NCI-H1930 (cell line): ENCODE results near the gene MSH2.
"Not testable (repeated sequence)": the region's sequence is repeated elsewhere in the genome, so short reads cannot be mapped to it uniquely, and the experiment has no call there.

Experiments used
- DNase-seq, 2 experiments: peaks; one replicate each; lab custom pipeline; 2025; lab: John Stamatoyannopoulos, UW

The MSH2 gene

GRCh38 chr2:47407976-47408375 is 5.0 kb downstream of the MSH2 start:
- not testable (repeated sequence) for DNase-seq

- DNase-seq: no peak
Measured at GRCh38 chr2:47414682-47415458, 11.9 kb downstream of the MSH2 start.

- DNase-seq: no peak
Measured at GRCh38 chr2:47420214-47420613, 17.3 kb downstream of the MSH2 start.

GRCh38 chr2:47420683-47421082 is 17.7 kb downstream of the MSH2 start:
- not testable (repeated sequence) for DNase-seq

- no peak for DNase-seq
Measured at GRCh38 chr2:47422016-47422415, 19.1 kb downstream of the MSH2 start.

GRCh38 chr2:47422560-47422959 is 19.6 kb downstream of the MSH2 start:
- DNase-seq: no peak

GRCh38 chr2:47426786-47427185 is 23.8 kb downstream of the MSH2 start:
- DNase-seq: no peak

GRCh38 chr2:47429795-47430194 is 26.8 kb downstream of the MSH2 start:
- DNase-seq: no peak

GRCh38 chr2:47433006-47433405 is 30.1 kb downstream of the MSH2 start:
- DNase-seq: not testable (repeated sequence)

- DNase-seq: not testable (repeated sequence)
Measured at GRCh38 chr2:47433445-47433844, 30.5 kb downstream of the MSH2 start.

GRCh38 chr2:47437287-47437686 is 34.3 kb downstream of the MSH2 start:
- DNase-seq: peak in 1 of 2 experiments; percentile 4

- no peak for DNase-seq
Measured at GRCh38 chr2:47438106-47438505, 35.1 kb downstream of the MSH2 start.

- DNase-seq: no peak
Measured at GRCh38 chr2:47438783-47439182, 35.8 kb downstream of the MSH2 start.

GRCh38 chr2:47451790-47452189 is 48.8 kb downstream of the MSH2 start:
- DNase-seq: no peak

- no peak for DNase-seq
Measured at GRCh38 chr2:47452761-47453160, 49.8 kb downstream of the MSH2 start.

GRCh38 chr2:47454818-47455217 is 51.9 kb downstream of the MSH2 start:
- DNase-seq: not testable (repeated sequence)

GRCh38 chr2:47455411-47455810 is 52.5 kb downstream of the MSH2 start:
- no peak for DNase-seq

- DNase-seq: no peak
Measured at GRCh38 chr2:47456851-47457250, 53.9 kb downstream of the MSH2 start.

GRCh38 chr2:47457268-47457667 is 54.3 kb downstream of the MSH2 start:
- DNase-seq: no peak

- no peak for DNase-seq
Measured at GRCh38 chr2:47459021-47459420, 56.1 kb downstream of the MSH2 start.

GRCh38 chr2:47460766-47461165 is 57.8 kb downstream of the MSH2 start:
- no peak for DNase-seq

GRCh38 chr2:47471429-47472116 is 68.6 kb downstream of the MSH2 start:
- DNase-seq: no peak

GRCh38 chr2:47479863-47480262 is 76.9 kb downstream of the MSH2 start:
- DNase-seq: no peak

- no peak for DNase-seq
Measured at GRCh38 chr2:47483191-47483590, 80.2 kb downstream of the MSH2 start.
